Mesenchymal stem cell (in vitro differentiated cells and primary cell): ENCODE results near the gene CCDC171.

Source experiments
- DNase-seq: peaks from one replicate; pipeline ENCODE4 v3.0.0-alpha.2; 2013
- H2AFZ ChIP-seq: one replicate; pipeline ENCODE4 v1.6.1; 2013; ENCODE audit warnings: low read depth, mild to moderate bottlenecking, control low read depth, inconsistent platforms, low read length, moderate library complexity
- H2AK5ac ChIP-seq: 2 replicates; pipeline ENCODE4 v1.6.1; 2013; ENCODE audit warnings: low read length, moderate library complexity, mild to moderate bottlenecking, inconsistent platforms; ENCODE audit not compliant: severe bottlenecking
- H2BK120ac ChIP-seq: one replicate; pipeline ENCODE4 v1.6.1; 2013; ENCODE audit warnings: low read depth, mild to moderate bottlenecking, inconsistent platforms, low read length, moderate library complexity
- H2BK12ac ChIP-seq, 2 experiments: one replicate each; pipeline ENCODE4 v1.6.1; 2013; ENCODE audit warnings: inconsistent platforms in 2 of 2, low read length in 2 of 2, mild to moderate bottlenecking in 2 of 2, moderate library complexity in 2 of 2, control low read depth in 1 of 2
- H2BK15ac ChIP-seq: one replicate; pipeline ENCODE4 v1.6.1; 2013; ENCODE audit warnings: mild to moderate bottlenecking, low read depth, inconsistent platforms; ENCODE audit not compliant: poor library complexity, severe bottlenecking
- H2BK5ac ChIP-seq: 2 replicates; pipeline ENCODE4 v1.6.1; 2013; ENCODE audit warnings: low read depth, mild to moderate bottlenecking, low read length, control low read depth, inconsistent platforms; ENCODE audit not compliant: poor library complexity, severe bottlenecking
- H3K14ac ChIP-seq, 2 experiments: one replicate each; pipeline ENCODE4 v1.6.1; 2013; ENCODE audit warnings: inconsistent platforms in 2 of 2, low read length in 2 of 2, control low read depth in 1 of 2, mild to moderate bottlenecking in 1 of 2, moderate library complexity in 1 of 2
- H3K18ac ChIP-seq, 2 experiments: one replicate each; pipeline ENCODE4 v1.6.1; 2013; ENCODE audit warnings: inconsistent platforms in 2 of 2, low read length in 2 of 2, control low read depth in 1 of 2, low read depth in 1 of 2, mild to moderate bottlenecking in 1 of 2
- H3K23ac ChIP-seq, 2 experiments: one replicate each; pipeline ENCODE4 v1.6.1; 2013; ENCODE audit warnings: inconsistent platforms in 2 of 2, low read length in 2 of 2, mild to moderate bottlenecking in 2 of 2, moderate library complexity in 2 of 2, control low read depth in 1 of 2
- H3K27ac ChIP-seq: 2 replicates; pipeline ENCODE4 v1.5.1; 2013; ENCODE audit warnings: mild to moderate bottlenecking, moderate library complexity, low read length, control low read depth, inconsistent platforms; ENCODE audit not compliant: poor library complexity, severe bottlenecking
- H3K27me3 ChIP-seq, 2 experiments: 2 replicates each; pipeline versions ENCODE4 v1.6.1 to v1.7.0; 2013; ENCODE audit warnings: low read length in 2 of 2, mild to moderate bottlenecking in 2 of 2, moderate library complexity in 2 of 2, control low read depth in 1 of 2, inconsistent platforms in 1 of 2; ENCODE audit not compliant: control insufficient read depth in 1 of 2, insufficient read depth in 1 of 2
- H3K36me3 ChIP-seq, 2 experiments: 2 replicates each; pipeline versions ENCODE4 v1.6.1 to v1.7.0; 2013; ENCODE audit warnings: low read length in 2 of 2, control low read depth in 1 of 2, inconsistent platforms in 1 of 2, low read depth in 1 of 2, mild to moderate bottlenecking in 1 of 2; ENCODE audit not compliant: insufficient read depth in 2 of 2, control insufficient read depth in 1 of 2
- H3K4ac ChIP-seq, 2 experiments: one replicate each; pipeline ENCODE4 v1.6.1; 2013; ENCODE audit warnings: inconsistent platforms in 2 of 2, low read length in 2 of 2, mild to moderate bottlenecking in 2 of 2, moderate library complexity in 2 of 2, control low read depth in 1 of 2, low read depth in 1 of 2
- H3K4me1 ChIP-seq: 2 replicates; pipeline ENCODE4 v1.6.1; 2013; ENCODE audit warnings: low read depth, low read length, control low read depth; ENCODE audit not compliant: control insufficient read depth, insufficient read depth
- H3K4me2 ChIP-seq: 2 replicates; pipeline ENCODE4 v1.6.1; 2013; ENCODE audit warnings: low read length, mild to moderate bottlenecking, inconsistent platforms; ENCODE audit not compliant: poor library complexity, severe bottlenecking
- H3K4me3 ChIP-seq, 2 experiments: 2 replicates each; pipeline versions ENCODE4 v1.5.1 to v1.7.0; 2013; ENCODE audit warnings: low read length in 2 of 2, mild to moderate bottlenecking in 2 of 2, control low read depth in 1 of 2, low read depth in 1 of 2; ENCODE audit not compliant: insufficient read depth in 1 of 2
- H3K79me1 ChIP-seq: replicated peaks from 2 replicates; pipeline ENCODE4 v1.6.1; 2013; ENCODE audit warnings: mild to moderate bottlenecking, control low read depth, low read length, inconsistent platforms; ENCODE audit not compliant: poor library complexity, severe bottlenecking
- H3K9ac ChIP-seq: 2 replicates; pipeline ENCODE4 v1.7.0; 2013; ENCODE audit warnings: mild to moderate bottlenecking, low read length, moderate library complexity
- H3K9me3 ChIP-seq: 2 replicates; pipeline ENCODE4 v1.7.0; 2013; ENCODE audit warnings: mild to moderate bottlenecking, low read length; ENCODE audit not compliant: control insufficient read depth
- H4K8ac ChIP-seq: one replicate; pipeline ENCODE4 v1.6.1; 2013; ENCODE audit warnings: inconsistent platforms, mild to moderate bottlenecking, low read length, moderate library complexity
- H4K91ac ChIP-seq: one replicate; pipeline ENCODE4 v1.6.1; 2013; ENCODE audit warnings: mild to moderate bottlenecking, low read length, inconsistent platforms
- WGBS: methylation state at CpG from one replicate; pipeline ENCODE4 v1.1.7; 2013; ENCODE audit warnings: mixed read lengths; 5-methylcytosine and 5-hydroxymethylcytosine counted together

The CCDC171 gene

GRCh38 chr9:15510789-15511575 lies 41.9 kb upstream of the CCDC171 start, which contains the start of gene PSIP1:
PSIP1 (minus strand) TSS chr9:15510970; CDS start chr9:15510188, 782 bp downstream.
- H3K9me3 ChIP-seq, result no peaks in the 10 kb centered on the region
- H3K9ac ChIP-seq, result peak within 1 kb of the TSS; percentile 96
- H2BK15ac ChIP-seq, result peak within 1 kb of the TSS; percentile 99
- H2AK5ac ChIP-seq, result no peak within 1 kb of the TSS
- H2BK5ac ChIP-seq, result peak within 1 kb of the TSS; percentile 99
- peak within 1 kb of the TSS; percentile 80 for H3K4me2 ChIP-seq
- peak within 1 kb of the TSS; percentile 83 to 99 for H3K18ac ChIP-seq
- H2BK120ac ChIP-seq, result peak within 1 kb of the TSS; percentile 92
- peak within 1 kb of the TSS in 1 of 2 experiments; percentile 98 for H3K23ac ChIP-seq
- peak within 1 kb of the TSS; percentile 35 to 75 for H3K4ac ChIP-seq
- H3K36me3 ChIP-seq, result peaks cover 0 to 14% of the 10 kb centered on the region in 2 experiments
- no peaks in the 10 kb centered on the region for H3K27me3 ChIP-seq
- peak; percentile 89 for DNase-seq
- H4K8ac ChIP-seq, result peak within 1 kb of the TSS; percentile 99
- peak within 1 kb of the TSS; percentile 55 to 77 for H2BK12ac ChIP-seq
- peak within 1 kb of the TSS; percentile 93 to 97 for H3K4me3 ChIP-seq
- peak within 1 kb of the TSS; percentile 95 for H4K91ac ChIP-seq
- WGBS, result under 1% methylated on average over 70 of the region's 72 CpGs
- no peaks in the 10 kb centered on the region for H3K4me1 ChIP-seq
- peaks cover 8% of the 10 kb centered on the region for H3K79me1 ChIP-seq
- H3K14ac ChIP-seq, result peak within 1 kb of the TSS in 1 of 2 experiments; percentile 55
- peak within 1 kb of the TSS; percentile 98 for H2AFZ ChIP-seq
- peak within 1 kb of the TSS; percentile 93 for H3K27ac ChIP-seq

DNA sequence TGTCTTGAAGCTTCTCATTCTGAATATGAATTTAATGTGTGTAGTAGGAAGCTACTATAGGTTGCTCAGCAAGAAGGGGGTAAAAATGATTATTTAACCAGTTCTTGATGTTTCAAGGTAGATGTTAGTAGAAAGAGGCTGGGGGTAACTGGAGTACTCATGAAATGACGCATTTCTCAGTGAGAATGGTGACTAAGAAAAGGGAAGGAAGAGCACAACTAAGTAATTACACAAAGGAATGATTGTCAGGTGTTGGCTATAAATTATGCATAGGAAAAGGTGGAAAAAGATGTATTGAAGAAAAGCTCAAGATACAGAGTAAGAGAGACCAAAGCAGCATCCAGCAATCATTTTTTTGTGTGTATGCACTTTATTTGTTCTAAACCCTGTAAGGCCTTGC lies 40.6 kb upstream of the CCDC171 start:
- Histone ChIP-seq H2BK5ac (no peak overlapping the region), H3K23ac (no peak overlapping the region), H2BK15ac (no peak overlapping the region), H3K4ac (no peak overlapping the region), H3K4me2 (no peak overlapping the region), H3K18ac (no peak overlapping the region), H3K27ac (no peak overlapping the region), H3K4me1 (no peaks in the 10 kb centered on the region), H3K9me3 (no peaks in the 10 kb centered on the region), H3K27me3 (no peaks in the 10 kb centered on the region), H2BK120ac (no peak overlapping the region), H3K14ac (no peak overlapping the region), H3K4me3 (no peak overlapping the region), H4K91ac (no peak overlapping the region), H2AFZ (no peak overlapping the region), H3K79me1 (peaks cover 6% of the 10 kb centered on the region), H2AK5ac (no peak overlapping the region), H3K9ac (peak overlapping the region; percentile 96), H4K8ac (no peak overlapping the region), H2BK12ac (no peak overlapping the region), H3K36me3 (peaks cover 0 to 1% of the 10 kb centered on the region in 2 experiments)
- 82% methylated on average over 1 of the region's 1 CpG for WGBS
- no peak for DNase-seq

- no peak overlapping the region for H3K23ac ChIP-seq
- peaks cover 3% of the 10 kb centered on the region for H3K79me1 ChIP-seq
- H3K9me3 ChIP-seq, result no peaks in the 10 kb centered on the region
- H3K14ac ChIP-seq, result no peak overlapping the region
- no peaks in the 10 kb centered on the region for H3K4me1 ChIP-seq
- no peaks in the 10 kb centered on the region for H3K27me3 ChIP-seq
- H2BK15ac ChIP-seq, result no peak overlapping the region
- no peak overlapping the region for H2BK120ac ChIP-seq
- DNase-seq, result no peak
- H3K4me2 ChIP-seq, result no peak overlapping the region
- 43% methylated on average over 3 of the region's 3 CpGs for WGBS
- no peak overlapping the region for H3K9ac ChIP-seq
- H2AK5ac ChIP-seq, result no peak overlapping the region
- H2AFZ ChIP-seq, result no peak overlapping the region
- no peak overlapping the region for H3K4ac ChIP-seq
- H3K27ac ChIP-seq, result no peak overlapping the region
- H4K8ac ChIP-seq, result no peak overlapping the region
- H3K4me3 ChIP-seq, result no peak overlapping the region
- H4K91ac ChIP-seq, result no peak overlapping the region
- no peaks in the 10 kb centered on the region for H3K36me3 ChIP-seq
- H3K18ac ChIP-seq, result no peak overlapping the region
- H2BK5ac ChIP-seq, result no peak overlapping the region
- no peak overlapping the region for H2BK12ac ChIP-seq
Observed at GRCh38 chr9:15512889-15513288, 40.0 kb upstream of the CCDC171 start.

DNA sequence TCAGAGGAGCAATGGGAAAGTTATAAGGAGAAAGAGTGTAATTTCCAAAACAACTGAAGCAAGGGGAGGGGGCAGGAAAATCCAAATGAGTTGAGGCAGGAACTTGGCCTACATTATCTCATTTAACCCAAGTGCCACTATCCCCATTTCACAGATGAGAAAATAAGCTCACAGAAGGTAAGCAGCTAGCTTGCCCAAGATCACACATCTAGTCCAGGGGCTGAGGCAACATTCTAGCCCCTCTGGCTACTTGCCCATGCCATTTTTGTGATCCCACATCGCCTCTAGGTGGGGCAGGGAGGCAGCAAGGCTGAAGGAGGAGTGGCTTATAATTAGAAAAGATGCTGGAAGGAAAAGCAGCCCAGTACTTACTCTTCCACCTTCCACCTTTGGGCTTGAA lies 39.5 kb upstream of the CCDC171 start:
- H3K14ac ChIP-seq, result no peak overlapping the region
- DNase-seq, result peak; percentile 22
- H2BK12ac ChIP-seq, result no peak overlapping the region
- H3K4me3 ChIP-seq, result no peak overlapping the region
- H3K4ac ChIP-seq, result peak overlapping the region in 1 of 2 experiments; percentile 28
- H3K9me3 ChIP-seq, result no peaks in the 10 kb centered on the region
- no peaks in the 10 kb centered on the region for H3K4me1 ChIP-seq
- H4K91ac ChIP-seq, result no peak overlapping the region
- H2BK120ac ChIP-seq, result no peak overlapping the region
- no peak overlapping the region for H2AK5ac ChIP-seq
- H4K8ac ChIP-seq, result no peak overlapping the region
- H3K79me1 ChIP-seq, result peaks cover 3% of the 10 kb centered on the region
- no peak overlapping the region for H2AFZ ChIP-seq
- H3K9ac ChIP-seq, result no peak overlapping the region
- H2BK15ac ChIP-seq, result no peak overlapping the region
- H3K18ac ChIP-seq, result no peak overlapping the region
- H3K27ac ChIP-seq, result no peak overlapping the region
- H3K23ac ChIP-seq, result no peak overlapping the region
- no peak overlapping the region for H2BK5ac ChIP-seq
- no peaks in the 10 kb centered on the region for H3K36me3 ChIP-seq
- H3K4me2 ChIP-seq, result no peak overlapping the region
- WGBS, result no CpG with 5 or more reads among the region's 1 CpG
- H3K27me3 ChIP-seq, result no peaks in the 10 kb centered on the region
